ENCODE data around the gene WRAP73.
A peak's percentile ranks its signal among the peaks of the same experiment; 100 is the strongest.
"Not testable (repeated sequence)": the region's sequence is repeated elsewhere in the genome, so short reads cannot be mapped to it uniquely, and the experiment has no call there.

The WRAP73 gene

GRCh38 chr1:3627515-3628253, 22.2 kb downstream of the WRAP73 start:
- no peak for DNase-seq

- no peak for DNase-seq
Observed at GRCh38 chr1:3626025-3626424, 23.9 kb downstream of the WRAP73 start.

GRCh38 chr1:3625151-3625907, 24.6 kb downstream of the WRAP73 start:
- no peak for DNase-seq

GRCh38 chr1:3624200-3625136, 25.4 kb downstream of the WRAP73 start, which contains the start of gene TPRG1L:
TSS of gene TPRG1L (plus strand) at chr1:3625015. CDS start at chr1:3625073, 58 bp downstream.
- peak; percentile 98 for DNase-seq

GRCh38 chr1:3623441-3624199, 26.3 kb downstream of the WRAP73 start:
- DNase-seq, result no peak

- DNase-seq, result not testable (repeated sequence)
Observed at GRCh38 chr1:3622102-3622501, 27.8 kb downstream of the WRAP73 start.

GRCh38 chr1:3621151-3621671, 28.7 kb downstream of the WRAP73 start:
- not testable (repeated sequence) for DNase-seq

- no peak for DNase-seq
Observed at GRCh38 chr1:3620708-3621107, 29.2 kb downstream of the WRAP73 start.

GRCh38 chr1:3618881-3619671, 30.8 kb downstream of the WRAP73 start:
- peak; percentile 74 for DNase-seq

- DNase-seq, result no peak
Observed at GRCh38 chr1:3618531-3618880, 31.4 kb downstream of the WRAP73 start.

GRCh38 chr1:3617806-3618345, 32.0 kb downstream of the WRAP73 start:
- no peak for DNase-seq

- no peak for DNase-seq
Observed at GRCh38 chr1:3616861-3617260, 33.0 kb downstream of the WRAP73 start.

GRCh38 chr1:3614755-3615742, 34.9 kb downstream of the WRAP73 start:
- no peak for DNase-seq

GRCh38 chr1:3612123-3612522, 37.8 kb downstream of the WRAP73 start:
- DNase-seq, result no peak

- peak; percentile 59 for DNase-seq
Observed at GRCh38 chr1:3611170-3612019, 38.5 kb downstream of the WRAP73 start, which contains the start of gene MEGF6. TSS of gene MEGF6 (minus strand) at chr1:3611508. CDS start at chr1:3611268, 240 bp downstream.

GRCh38 chr1:3610527-3611169, 39.3 kb downstream of the WRAP73 start:
- no peak for DNase-seq

- DNase-seq, result no peak
Observed at GRCh38 chr1:3609769-3610526, 40.0 kb downstream of the WRAP73 start.
